PC-3 (cell line): ENCODE measurements around the gene SLIT1. TPM values are rescaled to one million over a fixed set of nuclear protein-coding genes. Genes with fewer than 3 reads are reported as not detected.

Source experiments
- ATAC-seq: fragments of 200-7000 bp; cut with Tn5 transposase; 2 replicates; pipeline ENCODE4 v1.9.1; 2020; ENCODE audit warnings: mild to moderate bottlenecking, moderate library complexity
- BruUV-seq: library from RNA; stranded (reverse); fragments of 400-500 nt; replicated peaks from 2 replicates; lab custom pipeline; 2021; lab: Mats Ljungman, UMichigan
- CTCF ChIA-PET: fragments of 300-600 bp; sonication (Branson Sonifier 250); formaldehyde crosslinking; loops from one replicate; lab custom pipeline; 2022; ENCODE audit warnings: antibody characterized with exemption; lab: Charles Lee
- POLR2A ChIA-PET: fragments of 300-600 bp; sonication (Branson Sonifier 250); formaldehyde crosslinking; loops from one replicate; lab custom pipeline; 2022; ENCODE audit warnings: antibody characterized with exemption; ENCODE audit not compliant: unreplicated experiment; lab: Charles Lee
- DNase-seq: peaks from one replicate; pipeline ENCODE4 v3.0.0-alpha.2; 2015
- H2AFZ ChIP-seq: fragments of 300-600 bp; sonication (generic); 2 replicates; pipeline ENCODE4 v1.6.0; 2016; ENCODE audit warnings: antibody characterized with exemption, low read length
- H3F3A ChIP-seq: fragments of 300-600 bp; sonication (generic); one replicate; pipeline ENCODE4 v1.6.0; 2017; ENCODE audit warnings: antibody characterized with exemption, low read length, control low read depth, mild to moderate bottlenecking; ENCODE audit not compliant: unreplicated experiment
- H3K27ac ChIP-seq: fragments of 300-600 bp; sonication (generic); 2 replicates; pipeline ENCODE4 v1.5.1; 2016; ENCODE audit warnings: mild to moderate bottlenecking, low read length
- H3K27me3 ChIP-seq: fragments of 300-600 bp; sonication (generic); 2 replicates; pipeline ENCODE4 v1.6.1; 2016; ENCODE audit warnings: low read length, mixed read lengths
- H3K36me3 ChIP-seq: fragments of 300-600 bp; sonication (generic); 2 replicates; pipeline ENCODE4 v1.6.1; 2016; ENCODE audit warnings: low read depth, mixed run types, low read length, mixed read lengths
- H3K4me1 ChIP-seq: fragments of 300-600 bp; sonication (generic); 2 replicates; pipeline ENCODE4 v1.5.1; 2016; ENCODE audit warnings: low read length; ENCODE audit not compliant: insufficient read depth
- H3K4me2 ChIP-seq: fragments of 300-600 bp; sonication (generic); 2 replicates; pipeline ENCODE4 v1.6.0; 2016; ENCODE audit warnings: low read length
- H3K4me3 ChIP-seq: fragments of 300-600 bp; sonication (generic); 2 replicates; pipeline ENCODE4 v1.5.1; 2016; ENCODE audit warnings: mild to moderate bottlenecking, low read length, mixed read lengths
- H3K79me2 ChIP-seq: fragments of 300-600 bp; sonication (generic); 2 replicates; pipeline ENCODE4 v1.6.1; 2017; ENCODE audit warnings: low read length, mixed read lengths
- H3K9ac ChIP-seq: fragments of 300-600 bp; sonication (generic); 2 replicates; pipeline ENCODE4 v1.6.0; 2016; ENCODE audit warnings: mild to moderate bottlenecking, low read length
- H3K9me2 ChIP-seq: fragments of 300-600 bp; sonication (generic); replicated peaks from 2 replicates; pipeline ENCODE4 v1.6.1; 2016; ENCODE audit warnings: mixed run types, low read length, mixed read lengths
- H3K9me3 ChIP-seq: fragments of 300-600 bp; sonication (generic); 2 replicates; pipeline ENCODE4 v1.6.1; 2016; ENCODE audit warnings: low read length, mixed read lengths
- H4K20me1 ChIP-seq: fragments of 300-600 bp; sonication (generic); 2 replicates; pipeline ENCODE4 v1.6.1; 2016; ENCODE audit warnings: low read length, mixed read lengths
- EZH2 ChIP-seq: fragments of 300-600 bp; sonication (generic); IDR thresholded peaks from one replicate; pipeline ENCODE4 v1.6.1; 2017; ENCODE audit warnings: antibody characterized with exemption, mild to moderate bottlenecking, low read length; ENCODE audit not compliant: unreplicated experiment
- EZH2phosphoT487 ChIP-seq: fragments of 300-600 bp; sonication (generic); IDR thresholded peaks from 2 replicates; pipeline ENCODE4 v1.6.1; 2018; ENCODE audit warnings: mild to moderate bottlenecking, antibody characterized with exemption, low read length, borderline replicate concordance
- intact Hi-C: fragments of 100-400 bp; cut with micrococcal nuclease; formaldehyde crosslinking; loops from 2 replicates; pipeline ENCODE4 v1.9.0; 2023
- total RNA-seq: library from RNA; depleted of rRNA; stranded (reverse); fragments of >200 nt; gene quantifications from 2 replicates; pipeline ENCODE4 v1.2.3, GENCODE V29; 2014
- TF ChIP-seq, protein P1 (sequence below): fragments of 300-600 bp; sonication (generic); conservative IDR thresholded peaks from 2 replicates; pipeline ENCODE4 v1.5.1; 2017; ENCODE audit warnings: antibody characterized with exemption, low read depth, mild to moderate bottlenecking, low read length

The SLIT1 gene
- total RNA-seq, 1 experiment from 2014 or later, result not detected

DNA sequence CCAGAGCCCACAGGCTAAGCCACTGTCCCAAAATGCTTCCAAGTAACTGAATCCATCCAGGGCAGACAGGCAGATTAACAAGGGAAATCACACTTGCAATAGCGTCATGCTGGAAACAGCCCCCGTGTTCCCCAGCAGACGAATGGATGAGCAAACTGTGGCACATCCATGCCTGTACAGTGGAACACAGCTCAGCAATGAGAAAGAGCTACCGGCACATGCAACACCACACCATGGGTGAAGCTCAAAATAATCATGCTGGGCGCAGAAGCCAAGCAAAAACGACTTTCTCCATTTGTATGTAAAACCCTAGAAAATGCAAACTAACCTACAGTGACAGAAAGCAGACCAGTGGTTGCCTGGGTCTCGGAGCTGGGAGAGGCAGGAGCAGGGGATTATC is 153.1 kb downstream of the SLIT1 start:
- ChIA-PET POLR2A (no interaction called here), CTCF (no interaction called here)
- peaks cover 11% of the 10 kb centered on the region; the same call in 1 of the 2 replicates for H3K4me1 ChIP-seq
- H3K27ac ChIP-seq, result no peak overlapping the region
- no peaks in the 10 kb centered on the region for H3K27me3 ChIP-seq
- no peaks in the 10 kb centered on the region for H3K9me3 ChIP-seq
- no peaks in the 10 kb centered on the region for H3K79me2 ChIP-seq
- no peaks in the 10 kb centered on the region for H4K20me1 ChIP-seq
- no peak overlapping the region for H3K9ac ChIP-seq
- ATAC-seq, result no peak
- TF ChIP-seq EZH2, result no peak
- no peaks in the 10 kb centered on the region for H3F3A ChIP-seq
- H2AFZ ChIP-seq, result no peak overlapping the region
- no peaks in the 10 kb centered on the region for H3K9me2 ChIP-seq
- no TSS peak for BruUV-seq
- no peak for DNase-seq
- intact Hi-C loops, result no loop called here
- no peaks in the 10 kb centered on the region for H3K36me3 ChIP-seq
- H3K4me3 ChIP-seq, result no peak overlapping the region
- no peak overlapping the region for H3K4me2 ChIP-seq

DNA sequence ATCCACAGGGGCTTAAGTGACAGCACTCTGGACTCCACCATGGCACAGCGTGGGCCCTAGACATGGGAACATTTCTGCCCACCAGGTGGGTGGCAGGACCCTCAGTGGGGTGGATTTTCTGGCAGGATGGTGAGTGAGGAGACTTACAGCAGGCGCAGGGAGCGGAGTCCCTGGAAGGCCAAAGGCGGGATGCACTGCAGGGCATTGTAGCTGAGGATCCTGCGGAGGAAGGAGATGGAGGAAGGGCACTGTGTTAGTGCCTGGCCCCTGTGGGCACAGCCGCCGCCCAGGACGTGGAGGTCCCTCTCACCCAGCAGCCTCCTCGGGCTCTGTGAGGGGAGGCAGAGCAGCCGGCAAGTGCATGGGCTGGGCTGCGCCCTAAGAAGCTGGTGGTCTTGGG is 154.3 kb downstream of the SLIT1 start:
- Histone ChIP-seq H3K36me3 (no peaks in the 10 kb centered on the region), H2AFZ (no peak overlapping the region), H3K4me2 (no peak overlapping the region), H4K20me1 (no peaks in the 10 kb centered on the region), H3K27ac (no peak overlapping the region), H3K4me1 (peaks cover 10% of the 10 kb centered on the region; the same call in 1 of the 2 replicates), H3K4me3 (no peak overlapping the region), H3K9me2 (no peaks in the 10 kb centered on the region), H3F3A (no peaks in the 10 kb centered on the region), H3K9me3 (no peaks in the 10 kb centered on the region), H3K27me3 (no peaks in the 10 kb centered on the region), H3K9ac (no peak overlapping the region), H3K79me2 (no peaks in the 10 kb centered on the region)
- CTCF ChIA-PET, result no interaction called here
- POLR2A ChIA-PET, result no interaction called here
- no peak for TF ChIP-seq EZH2
- TF ChIP-seq EZH2phosphoT487, result no peak
- TF ChIP-seq, protein P1, sequence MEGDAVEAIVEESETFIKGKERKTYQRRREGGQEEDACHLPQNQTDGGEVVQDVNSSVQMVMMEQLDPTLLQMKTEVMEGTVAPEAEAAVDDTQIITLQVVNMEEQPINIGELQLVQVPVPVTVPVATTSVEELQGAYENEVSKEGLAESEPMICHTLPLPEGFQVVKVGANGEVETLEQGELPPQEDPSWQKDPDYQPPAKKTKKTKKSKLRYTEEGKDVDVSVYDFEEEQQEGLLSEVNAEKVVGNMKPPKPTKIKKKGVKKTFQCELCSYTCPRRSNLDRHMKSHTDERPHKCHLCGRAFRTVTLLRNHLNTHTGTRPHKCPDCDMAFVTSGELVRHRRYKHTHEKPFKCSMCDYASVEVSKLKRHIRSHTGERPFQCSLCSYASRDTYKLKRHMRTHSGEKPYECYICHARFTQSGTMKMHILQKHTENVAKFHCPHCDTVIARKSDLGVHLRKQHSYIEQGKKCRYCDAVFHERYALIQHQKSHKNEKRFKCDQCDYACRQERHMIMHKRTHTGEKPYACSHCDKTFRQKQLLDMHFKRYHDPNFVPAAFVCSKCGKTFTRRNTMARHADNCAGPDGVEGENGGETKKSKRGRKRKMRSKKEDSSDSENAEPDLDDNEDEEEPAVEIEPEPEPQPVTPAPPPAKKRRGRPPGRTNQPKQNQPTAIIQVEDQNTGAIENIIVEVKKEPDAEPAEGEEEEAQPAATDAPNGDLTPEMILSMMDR, result no peak
- ATAC-seq (no peak), DNase-seq (no peak)
- intact Hi-C loops, result no loop called here
- BruUV-seq, result no TSS peak

DNA sequence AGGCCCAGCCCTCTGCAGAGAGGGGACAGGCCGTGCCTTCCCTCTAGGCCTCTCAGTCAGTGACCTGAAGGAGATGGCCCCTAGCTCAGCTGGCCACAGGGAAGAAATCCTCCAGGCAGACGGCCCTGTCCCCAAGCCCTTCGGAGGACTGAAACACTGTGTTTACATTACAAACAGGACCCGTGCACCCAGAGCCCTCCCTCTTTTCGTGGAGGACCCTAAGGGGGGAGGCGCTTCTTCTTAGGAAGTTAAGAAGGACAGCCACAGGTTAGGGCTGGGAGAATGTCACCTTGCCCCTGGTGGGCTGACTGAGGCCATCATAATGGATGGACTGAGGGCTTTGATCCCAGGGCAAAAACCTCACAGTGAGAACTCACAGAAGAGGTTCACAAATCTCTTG is 154.9 kb downstream of the SLIT1 start:
- no peak overlapping the region for H3K27ac ChIP-seq

More for the DNA sequence above, 154.9 kb downstream of the SLIT1 start:
- H3K36me3 ChIP-seq, result no peaks in the 10 kb centered on the region
- H3K27me3 ChIP-seq, result no peaks in the 10 kb centered on the region
- no peak overlapping the region for H3K4me2 ChIP-seq
- CTCF ChIA-PET, result no interaction called here
- POLR2A ChIA-PET, result no interaction called here
- H3K9me3 ChIP-seq, result no peaks in the 10 kb centered on the region
- intact Hi-C loops, result no loop called here
- no peak overlapping the region for H3K9ac ChIP-seq
- no peaks in the 10 kb centered on the region for H3K79me2 ChIP-seq
- H3K4me3 ChIP-seq, result no peak overlapping the region
- TF ChIP-seq EZH2 (no peak), EZH2phosphoT487 (no peak)
- TF ChIP-seq, protein P1, result no peak
- ATAC-seq (no peak), DNase-seq (no peak)
- peaks cover 10% of the 10 kb centered on the region; the same call in 1 of the 2 replicates for H3K4me1 ChIP-seq
- H3K9me2 ChIP-seq, result no peaks in the 10 kb centered on the region
- no peaks in the 10 kb centered on the region for H4K20me1 ChIP-seq
- H3F3A ChIP-seq, result no peaks in the 10 kb centered on the region
- H2AFZ ChIP-seq, result no peak overlapping the region
- BruUV-seq, result no TSS peak
